HepG2 (cell line): ENCODE measurements around the gene ANKLE1. TPM values are rescaled to one million over a fixed set of nuclear protein-coding genes. Genes with fewer than 3 reads are reported as not detected.

Source experiments
- GATAD2A ChIP-seq: IDR thresholded peaks from 2 replicates; pipeline ENCODE4 v1.6.1; 2016
- MYNN ChIP-seq: sonication (generic); formaldehyde crosslinking; IDR thresholded peaks from 2 replicates; pipeline ENCODE4 v1.4.0; 2020; ENCODE audit warnings: mild to moderate bottlenecking, low read depth, missing genetic modification reagents
- NCOA5 ChIP-seq: sonication (generic); formaldehyde crosslinking; IDR thresholded peaks from 2 replicates; pipeline ENCODE4 v1.4.0; 2020; ENCODE audit warnings: missing genetic modification reagents
- NR1H2 ChIP-seq: sonication (generic); formaldehyde crosslinking; IDR thresholded peaks from 2 replicates; pipeline ENCODE4 v1.8.1; 2022; ENCODE audit warnings: low read depth, missing genetic modification reagents, borderline replicate concordance
- RAD51 ChIP-seq: fragments of 450-650 bp; IDR thresholded peaks from 2 replicates; pipeline ENCODE4 v1.6.1; 2016; ENCODE audit warnings: borderline replicate concordance
- RBM22 ChIP-seq: fragments of 200-400 bp; formaldehyde crosslinking; optimal IDR thresholded peaks from 2 replicates; pipeline ENCODE3; 2017; ENCODE audit warnings: mild to moderate bottlenecking, low read length, moderate library complexity
- RFXAP ChIP-seq: sonication (generic); formaldehyde crosslinking; IDR thresholded peaks from 2 replicates; pipeline ENCODE4 v1.4.0; 2020; ENCODE audit warnings: missing genetic modification reagents, borderline replicate concordance
- SNAPC2 ChIP-seq: sonication (generic); formaldehyde crosslinking; IDR thresholded peaks from 2 replicates; pipeline ENCODE4 v1.8.1; 2022; ENCODE audit warnings: mild to moderate bottlenecking, missing genetic modification reagents
- YEATS2 ChIP-seq: sonication (generic); formaldehyde crosslinking; IDR thresholded peaks from 2 replicates; pipeline ENCODE4 v1.4.0; 2020; ENCODE audit warnings: missing genetic modification reagents, borderline replicate concordance
- ZBTB46 ChIP-seq: sonication (generic); formaldehyde crosslinking; IDR thresholded peaks from 2 replicates; pipeline ENCODE4 v1.4.0; 2020; ENCODE audit warnings: mild to moderate bottlenecking, missing genetic modification reagents, borderline replicate concordance
- ZFAT ChIP-seq: sonication (generic); formaldehyde crosslinking; conservative IDR thresholded peaks from 2 replicates; pipeline ENCODE4 v1.8.1; 2023; ENCODE audit warnings: missing genetic modification reagents, inconsistent platforms
- ZFP37 ChIP-seq: sonication (generic); formaldehyde crosslinking; IDR thresholded peaks from 2 replicates; pipeline ENCODE4 v1.4.0; 2020; ENCODE audit warnings: missing genetic modification reagents, borderline replicate concordance
- ZFP62 ChIP-seq: sonication (generic); formaldehyde crosslinking; IDR thresholded peaks from 2 replicates; pipeline ENCODE4 v1.4.0; 2020; ENCODE audit warnings: missing genetic modification reagents
- ZNF276 ChIP-seq: sonication (generic); formaldehyde crosslinking; IDR thresholded peaks from 2 replicates; pipeline ENCODE4 v1.4.0; 2020; ENCODE audit warnings: mild to moderate bottlenecking, low read depth, missing genetic modification reagents
- ZNF512B ChIP-seq: sonication (generic); formaldehyde crosslinking; IDR thresholded peaks from 2 replicates; pipeline ENCODE4 v1.5.1; 2020; ENCODE audit warnings: missing genetic modification reagents, mild to moderate bottlenecking, borderline replicate concordance
- ZNF530 ChIP-seq: sonication (generic); formaldehyde crosslinking; IDR thresholded peaks from 2 replicates; pipeline ENCODE4 v1.5.0; 2020; ENCODE audit warnings: low read depth, mild to moderate bottlenecking, missing genetic modification reagents
- ZNF704 ChIP-seq: sonication (generic); formaldehyde crosslinking; IDR thresholded peaks from 2 replicates; pipeline ENCODE4 v1.8.1; 2023; ENCODE audit warnings: mild to moderate bottlenecking, inconsistent platforms, moderate library complexity, missing genetic modification reagents, borderline replicate concordance
- ZNF746 ChIP-seq: sonication (generic); formaldehyde crosslinking; IDR thresholded peaks from 2 replicates; pipeline ENCODE4 v1.8.0; 2022; ENCODE audit warnings: mild to moderate bottlenecking, missing genetic modification reagents
- ZNF83 ChIP-seq: sonication (generic); formaldehyde crosslinking; IDR thresholded peaks from 2 replicates; pipeline ENCODE4 v1.4.0; 2020; ENCODE audit warnings: missing genetic modification reagents, mild to moderate bottlenecking, borderline replicate concordance
- polyA plus RNA-seq, 8 experiments: library from polyadenylated mRNA; depleted of rRNA in 3 of 8; stranded (reverse) in 7 of 8; unstranded in 1 of 8; fragments of >200 nt; fragmentation: Illumina TruSeq in 4 of 8; extraction: Trizol in 4 of 8; gene quantifications; 2 replicates each; pipeline versions ENCODE4 v1.2.1 to v1.2.3, GENCODE V29; 2011 to 2016; ENCODE audit warnings: low read depth in 4 of 8, missing spikeins in 1 of 8, mixed read lengths in 1 of 8; ENCODE audit not compliant: insufficient read depth in 1 of 8
- total RNA-seq, 5 experiments: library from RNA; depleted of rRNA; stranded (reverse); fragments of >200 nt; fragmentation: Illumina TruSeq; extraction: Trizol; gene quantifications; 2 replicates each; pipeline ENCODE4 v1.2.3, GENCODE V29; 2016; ENCODE audit warnings: low read depth in 1 of 5
- TF ChIP-seq, protein P1 (sequence below): sonication (generic); formaldehyde crosslinking; IDR thresholded peaks from 2 replicates; pipeline ENCODE4 v1.5.0; 2020; ENCODE audit warnings: missing genetic modification reagents

The ANKLE1 gene
- total and polyA plus RNA-seq, 2 of the 13 experiments (the other 11 are each of a cell fraction or from before 2014, with no cell fraction given) = 0.69 to 1.5 TPM

- TF ChIP-seq, protein P1, sequence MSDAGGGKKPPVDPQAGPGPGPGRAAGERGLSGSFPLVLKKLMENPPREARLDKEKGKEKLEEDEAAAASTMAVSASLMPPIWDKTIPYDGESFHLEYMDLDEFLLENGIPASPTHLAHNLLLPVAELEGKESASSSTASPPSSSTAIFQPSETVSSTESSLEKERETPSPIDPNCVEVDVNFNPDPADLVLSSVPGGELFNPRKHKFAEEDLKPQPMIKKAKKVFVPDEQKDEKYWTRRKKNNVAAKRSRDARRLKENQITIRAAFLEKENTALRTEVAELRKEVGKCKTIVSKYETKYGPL (CRISPR knock-in tag) = no peak
- TF ChIP-seq ZNF704 (CRISPR knock-in tag) (peak; percentile 50; the same call in 1 of the 2 replicates), RFXAP (CRISPR knock-in tag) (no peak), ZBTB46 (CRISPR knock-in tag) (peak; percentile 96; the same call in 1 of the 2 replicates), SNAPC2 (peak; percentile 49), ZNF746 (CRISPR knock-in tag) (peak; percentile 97), ZFP37 (no peak), ZNF512B (peak; percentile 81; the same call in 1 of the 2 replicates), RBM22 (no peak), GATAD2A (CRISPR knock-in tag) (peak; percentile 95), ZNF276 (CRISPR knock-in tag) (no peak), ZNF530 (CRISPR knock-in tag) (no peak), ZFAT (CRISPR knock-in tag) (no peak), NCOA5 (no peak), RAD51 (no peak), NR1H2 (CRISPR knock-in tag) (peak; percentile 95; the same call in 1 of the 2 replicates), MYNN (CRISPR knock-in tag) (no peak), ZFP62 (no peak), YEATS2 (CRISPR knock-in tag) (no peak), ZNF83 (CRISPR knock-in tag) (0 out of 2 replicates have a peak, but pooled peaks have one; percentile 3)
Measured at GRCh38 chr19:17248011-17248776, 33.5 kb upstream of the ANKLE1 start (continued).
